AG08396 (cell line): ENCODE data around the gene TRAK1.
"Not testable (repeated sequence)": the region's sequence is repeated elsewhere in the genome, so short reads cannot be mapped to it uniquely, and the experiment has no call there.

Source experiments
- DNase-seq: peaks from one replicate; pipeline ENCODE4 v3.0.0; 2012; ENCODE audit warnings: low spot score, mixed read lengths

The TRAK1 gene

DNA sequence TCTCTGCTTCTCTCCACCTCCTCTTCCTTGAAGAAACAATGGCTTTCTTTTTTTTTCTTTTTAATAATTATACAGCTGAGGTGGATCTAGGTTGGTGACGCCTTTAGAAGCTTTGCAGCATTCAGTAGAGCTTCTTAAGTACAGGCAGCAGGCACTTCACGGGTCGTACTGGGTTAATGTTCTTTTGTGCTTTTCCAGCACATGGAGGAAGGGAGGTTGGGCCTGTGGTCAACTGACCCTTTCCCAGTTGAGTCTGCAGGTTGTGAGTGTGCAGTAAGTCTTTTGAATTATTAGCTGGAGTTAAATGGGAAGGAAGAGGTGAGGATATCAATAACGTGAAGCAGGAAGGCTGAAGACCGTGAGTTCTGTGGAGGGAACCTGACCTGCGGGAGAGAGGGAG, 7.0 kb downstream of the TRAK1 start:
- DNase-seq = no peak

DNA sequence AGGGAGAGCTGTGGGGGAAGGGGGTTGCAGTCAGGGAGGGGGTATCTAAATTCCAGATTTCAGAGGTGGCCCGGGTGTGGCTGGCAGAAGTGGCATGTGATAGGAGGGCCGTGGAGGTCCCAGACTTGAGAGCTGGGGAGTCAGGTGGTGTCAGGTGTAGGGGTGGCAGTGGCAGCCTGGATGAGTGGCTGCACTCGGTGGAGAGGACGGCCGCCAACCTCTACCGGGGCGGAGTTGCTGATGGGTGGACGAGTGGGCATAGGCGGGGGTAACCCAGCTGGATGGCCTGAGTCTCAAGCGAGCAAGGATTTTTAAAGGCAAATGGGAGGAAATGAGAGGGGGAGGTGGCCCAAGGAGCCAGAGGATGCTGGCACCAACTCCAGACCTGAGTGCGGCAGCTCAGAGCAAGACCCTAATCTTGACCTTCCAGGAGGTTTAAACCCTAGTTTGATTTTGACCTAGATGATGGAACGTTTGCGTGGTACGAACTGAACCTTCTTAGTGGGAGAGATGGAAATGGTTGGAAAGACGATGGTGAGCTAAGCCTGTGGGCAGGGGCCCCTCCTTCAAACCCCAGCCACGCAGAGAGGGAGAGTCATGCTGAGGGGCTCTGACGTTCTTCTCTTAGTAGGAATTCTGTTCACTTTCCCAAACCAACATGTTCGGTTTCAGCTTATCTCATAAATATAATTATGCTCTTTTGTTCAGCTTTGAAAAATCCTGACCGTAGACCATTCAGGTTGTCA, 8.0 kb downstream of the TRAK1 start:
- DNase-seq = no peak

DNA sequence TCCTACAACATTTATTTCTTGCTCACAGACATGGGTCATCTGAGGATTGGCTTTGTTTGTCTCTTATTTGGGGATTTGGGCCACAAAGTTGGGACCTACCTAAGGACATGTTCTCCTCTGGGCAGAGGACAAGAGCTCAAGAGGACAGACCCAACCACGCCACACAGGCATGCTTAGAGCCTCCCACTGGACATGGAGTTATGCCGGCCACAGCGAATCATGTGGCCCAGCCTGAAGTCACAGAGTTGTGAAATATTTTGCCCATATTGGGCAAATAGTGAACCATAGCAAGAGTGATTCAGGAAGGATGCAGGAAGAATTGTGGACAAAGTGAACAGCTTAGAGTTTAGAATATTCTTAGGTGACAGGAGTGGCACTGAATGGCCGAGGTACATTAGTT, 9.9 kb downstream of the TRAK1 start:
- peak; percentile 79 for DNase-seq

DNA sequence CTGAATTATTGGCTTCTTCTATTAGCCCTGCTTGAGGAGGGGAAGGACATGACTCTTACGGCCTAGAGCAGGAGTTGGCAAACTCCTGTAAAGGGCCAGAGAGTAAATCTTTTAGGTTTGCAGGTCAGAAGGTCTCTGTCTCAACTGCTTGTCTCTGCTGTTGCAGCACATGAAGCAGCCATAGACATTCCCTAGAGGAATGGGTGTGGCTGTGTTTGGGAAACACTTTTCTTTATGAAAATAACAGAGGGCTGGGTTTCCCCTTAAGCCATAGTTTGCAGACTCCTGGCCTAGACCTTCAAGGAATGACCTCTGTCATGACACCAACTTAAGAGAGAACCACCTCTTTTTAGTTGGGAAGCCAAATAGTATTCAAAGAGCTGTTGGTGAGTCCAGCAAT, 10.3 kb downstream of the TRAK1 start:
- DNase-seq = no peak

DNA sequence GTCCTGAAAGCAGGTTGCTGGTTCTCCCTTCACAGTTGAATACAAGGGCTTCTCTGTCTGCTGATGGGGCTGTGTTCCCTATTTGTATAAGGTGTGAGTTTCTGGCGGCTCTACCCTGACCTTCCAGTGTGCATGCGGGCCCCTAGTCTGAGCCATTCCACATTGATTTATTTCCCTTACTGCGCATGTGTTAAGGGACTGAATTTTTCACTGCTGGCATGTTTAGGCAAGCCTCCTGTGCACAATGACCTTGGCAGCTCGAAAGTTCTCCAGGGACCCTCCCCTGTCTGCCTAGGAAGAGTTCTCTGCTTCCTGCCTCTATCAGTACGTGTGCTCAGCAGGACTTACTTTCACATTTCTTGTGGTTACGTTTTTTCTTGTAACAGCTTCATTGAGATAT, 11.4 kb downstream of the TRAK1 start:
- no peak for DNase-seq

DNA sequence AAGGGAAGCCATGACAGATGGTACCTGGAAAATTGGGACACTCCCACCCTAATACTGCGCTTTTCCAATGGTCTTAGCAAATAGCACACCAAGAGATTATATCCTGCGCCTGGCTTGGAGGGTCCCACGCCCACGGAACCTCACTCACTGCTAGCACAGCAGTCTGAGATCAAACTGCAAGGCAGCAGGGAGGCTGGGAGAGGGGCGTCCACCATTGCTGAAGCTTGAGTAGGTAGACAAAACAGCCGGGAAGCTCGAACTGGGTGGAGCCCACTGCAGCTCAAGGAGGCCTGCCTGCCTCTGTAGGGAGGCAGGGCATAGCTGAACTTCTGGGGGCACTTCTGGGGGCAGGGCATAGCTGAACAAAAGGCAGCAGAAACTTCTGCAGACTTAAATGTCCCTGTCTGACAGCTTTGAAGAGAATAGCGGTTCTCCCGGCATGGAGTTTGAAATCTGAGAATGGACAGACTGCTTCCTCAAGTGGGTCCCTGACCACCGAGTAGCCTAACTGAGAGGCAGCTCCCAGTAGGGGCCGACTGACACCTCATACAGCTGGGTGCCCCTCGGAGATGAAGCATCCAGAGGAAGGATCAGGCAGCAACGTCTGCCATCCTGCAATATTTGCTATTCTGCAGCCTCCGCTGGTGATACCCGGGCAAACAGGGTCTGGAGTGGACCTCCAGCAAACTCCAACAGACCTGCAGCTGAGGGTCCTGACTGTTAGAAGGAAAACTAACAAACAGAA, 12.9 kb downstream of the TRAK1 start:
- DNase-seq = not testable (repeated sequence)

DNA sequence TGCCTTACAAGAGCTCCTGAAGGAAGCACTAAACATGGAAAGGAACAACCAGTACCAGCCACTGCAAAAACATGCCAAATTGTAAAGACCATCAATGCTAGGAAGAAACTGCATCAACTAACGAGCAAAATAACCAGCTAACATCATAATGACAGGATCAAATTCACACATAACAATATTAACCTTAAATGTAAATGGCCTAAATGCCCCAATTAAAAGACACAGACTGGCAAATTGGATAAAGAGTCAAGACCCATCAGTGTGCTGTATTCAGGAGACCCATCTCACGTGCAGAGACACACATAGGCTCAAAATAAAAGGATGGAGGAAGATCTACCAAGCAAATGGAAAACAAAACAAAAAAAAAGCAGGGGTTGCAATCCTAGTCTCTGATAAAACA, 14.8 kb downstream of the TRAK1 start:
- not testable (repeated sequence) for DNase-seq

DNA sequence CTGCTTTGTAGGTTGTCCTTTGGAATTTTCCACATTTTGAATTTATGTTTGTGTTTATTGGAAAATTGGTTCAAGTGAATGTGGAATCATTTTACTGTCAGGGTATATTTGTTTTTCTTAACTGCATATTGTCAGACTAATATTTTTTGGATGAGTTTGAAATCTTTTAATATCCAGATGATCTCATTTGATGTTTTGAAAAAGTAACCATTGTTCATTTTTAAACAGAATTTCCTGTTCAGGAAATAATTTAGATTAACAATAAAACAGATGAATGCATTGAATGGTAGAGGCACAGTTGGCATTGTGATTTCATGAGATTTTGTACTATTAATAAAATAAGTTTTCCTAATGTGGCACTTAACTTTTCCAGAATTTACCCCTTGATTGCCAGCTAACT, 15.5 kb downstream of the TRAK1 start:
- DNase-seq = no peak

DNA sequence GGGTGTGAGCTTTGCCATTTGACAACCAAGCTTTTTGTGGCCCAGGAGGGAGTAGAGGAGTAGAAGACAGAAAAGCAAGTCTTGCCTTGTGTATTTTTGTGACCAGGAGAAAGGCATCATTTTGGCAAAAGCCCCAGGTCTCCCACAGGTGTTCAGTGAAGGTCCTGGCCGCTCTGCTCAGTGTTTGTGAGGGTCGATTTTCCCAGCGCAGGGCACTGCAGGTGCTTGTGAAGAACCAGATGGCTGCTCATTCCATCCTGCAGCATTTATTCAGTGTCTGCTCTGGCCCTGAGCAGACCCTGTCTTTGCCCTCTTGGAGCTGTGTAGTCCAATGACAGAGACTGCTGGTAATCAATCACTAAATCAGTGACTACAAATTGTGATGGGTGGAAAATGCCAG, 19.5 kb downstream of the TRAK1 start:
- no peak for DNase-seq

DNA sequence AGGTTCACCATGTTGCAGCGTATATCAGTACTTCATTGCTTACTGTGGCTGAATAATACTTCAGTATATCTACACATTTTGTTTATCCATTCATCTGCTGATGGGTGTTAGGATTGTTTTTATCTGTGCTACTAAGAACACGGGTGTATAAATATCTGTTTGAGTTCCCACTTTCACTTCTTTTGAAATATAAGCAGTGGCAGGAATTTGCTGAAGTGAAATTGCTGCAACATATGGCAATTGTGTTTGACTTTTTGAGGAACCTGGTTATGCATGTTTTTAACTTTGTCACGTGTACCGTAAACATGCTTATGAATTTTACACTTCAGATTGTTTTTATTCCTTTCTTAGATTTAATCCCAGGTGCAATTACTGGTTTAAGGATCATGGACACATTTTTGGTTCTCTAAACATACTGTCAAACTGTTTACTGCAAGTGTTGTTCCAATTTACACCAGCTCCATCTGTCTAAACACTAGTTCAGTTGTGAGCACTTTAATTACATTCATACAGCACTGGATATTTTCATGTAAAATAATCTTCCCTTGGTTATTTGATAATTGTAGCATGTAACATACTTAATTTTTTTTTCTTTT, 23.1 kb downstream of the TRAK1 start:
- no peak for DNase-seq

DNA sequence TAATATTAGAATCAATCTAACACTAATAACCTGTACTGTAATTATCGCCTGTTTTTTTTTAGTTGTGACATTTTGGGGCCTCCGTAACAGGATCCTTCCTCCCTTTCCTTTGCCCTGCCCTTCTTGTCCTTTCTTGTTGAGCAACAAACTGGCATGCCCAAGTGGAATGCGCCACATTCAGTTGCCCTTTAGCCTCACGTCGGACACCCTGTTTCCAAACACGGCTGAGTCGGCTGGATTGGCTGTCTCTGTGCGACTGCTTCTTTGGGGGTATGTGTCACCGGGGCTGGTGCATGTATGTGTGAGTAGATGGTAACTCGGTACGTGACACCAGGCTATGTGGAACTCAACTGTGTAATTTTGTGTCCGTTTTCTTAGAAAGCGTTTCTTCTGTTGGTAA, 24.1 kb downstream of the TRAK1 start:
- DNase-seq = no peak

DNA sequence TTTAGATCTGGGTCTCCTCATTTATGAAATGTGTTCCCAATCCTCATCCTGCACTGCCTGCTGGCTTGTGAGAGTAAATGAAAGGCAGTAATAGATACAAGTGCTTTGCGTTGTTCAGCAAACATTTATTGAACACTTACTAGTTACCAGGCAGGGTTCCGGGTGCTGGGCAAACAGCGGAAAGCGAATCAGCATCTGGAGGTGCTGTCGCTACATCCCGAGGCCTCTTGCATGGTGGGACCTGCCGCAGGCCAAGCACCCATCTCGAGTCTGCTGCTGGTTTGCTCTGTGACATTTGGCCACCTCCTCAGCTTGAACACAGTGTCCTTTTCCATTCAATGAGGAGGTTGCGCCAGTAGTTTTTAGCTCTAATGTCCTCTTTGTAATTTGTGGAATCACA, 24.8 kb downstream of the TRAK1 start:
- DNase-seq = no peak

DNA sequence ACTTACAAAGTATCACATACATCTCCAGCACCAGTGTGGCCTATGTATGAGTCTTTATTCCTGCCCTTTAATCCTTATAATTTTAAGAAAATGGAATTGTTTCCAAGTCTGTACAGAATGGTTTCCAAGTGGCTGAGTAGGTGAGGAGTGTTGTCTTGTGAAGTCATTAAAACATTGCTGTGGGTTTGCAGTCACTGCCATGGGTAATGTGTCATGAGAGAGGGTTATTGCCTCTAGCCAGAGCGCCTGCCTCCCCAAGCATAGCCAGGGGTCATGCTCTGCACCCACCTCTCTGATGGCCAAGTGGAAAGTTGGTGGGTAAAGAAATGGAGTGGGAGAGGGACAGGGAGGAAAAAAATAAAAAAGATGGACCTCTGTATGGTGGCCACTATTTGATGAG, 25.3 kb downstream of the TRAK1 start:
- no peak for DNase-seq

DNA sequence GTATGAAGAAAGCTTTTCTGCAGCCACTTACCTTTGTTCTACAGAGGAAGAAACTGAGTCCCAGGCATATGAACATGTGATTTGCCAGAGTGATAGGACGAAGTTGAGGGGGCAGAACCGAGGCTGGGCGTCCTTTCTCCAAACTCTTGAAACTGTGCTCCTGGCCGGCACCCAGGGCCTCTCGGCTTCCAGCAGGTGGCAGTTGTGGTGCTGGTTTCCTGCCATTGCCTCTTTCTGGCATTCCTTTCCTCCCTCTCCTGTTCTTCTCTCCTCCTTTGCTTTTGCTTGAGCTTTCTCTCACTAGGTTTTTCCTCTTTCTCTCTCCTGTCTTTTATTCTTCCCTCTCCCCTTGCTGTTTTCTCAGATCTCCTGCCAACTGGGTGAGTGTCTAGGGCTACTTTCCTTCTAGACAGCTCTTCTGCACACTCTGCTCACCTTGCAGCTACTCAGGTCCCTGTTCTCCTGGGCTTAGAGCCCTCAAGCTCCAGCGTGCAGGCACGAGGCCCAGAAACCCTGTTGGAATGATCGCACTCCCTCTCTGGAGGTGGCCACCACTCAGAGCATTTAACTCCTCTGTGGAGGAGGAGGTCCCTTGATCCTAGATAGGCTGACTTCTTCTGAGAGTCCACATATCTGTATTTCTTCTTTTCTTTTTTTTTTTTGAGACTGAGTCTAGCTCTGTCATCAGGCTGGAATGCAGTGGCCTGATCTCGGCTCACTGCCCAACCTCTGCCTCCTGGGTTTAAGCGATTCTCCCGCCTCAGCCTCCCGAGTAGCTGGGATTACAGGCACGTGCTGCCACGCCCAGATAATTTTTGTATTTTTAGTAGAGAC, 26.2 kb downstream of the TRAK1 start:
- DNase-seq = peak; percentile 36

DNA sequence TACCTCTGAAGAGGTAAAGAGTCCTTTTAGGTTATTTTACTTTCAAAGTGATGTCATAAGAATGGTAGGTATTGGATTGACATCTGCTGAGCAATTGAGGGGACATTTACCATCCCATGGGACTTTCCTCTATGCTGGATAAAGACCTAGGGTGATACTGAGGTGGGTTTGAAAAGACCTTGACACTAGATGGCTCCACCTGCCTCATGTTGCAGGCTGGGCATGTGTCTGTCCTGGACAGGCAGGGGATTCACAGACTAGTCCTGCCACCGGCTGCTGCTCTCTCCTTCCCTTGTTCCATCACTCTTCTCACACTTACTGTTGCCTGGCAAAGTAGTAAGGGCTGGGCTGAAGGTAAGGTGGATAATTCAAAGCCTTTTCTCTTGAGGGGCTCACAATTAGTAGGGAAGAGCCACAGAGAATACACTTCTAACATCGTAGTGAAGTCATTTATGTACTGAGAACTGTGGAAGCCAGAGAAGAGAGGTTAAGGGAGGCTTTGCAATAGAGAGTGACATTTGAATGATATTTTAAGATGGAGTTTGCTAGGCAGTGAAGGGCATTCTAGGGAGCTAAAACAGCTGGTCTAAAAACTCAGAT, 27.7 kb downstream of the TRAK1 start:
- no peak for DNase-seq

DNA sequence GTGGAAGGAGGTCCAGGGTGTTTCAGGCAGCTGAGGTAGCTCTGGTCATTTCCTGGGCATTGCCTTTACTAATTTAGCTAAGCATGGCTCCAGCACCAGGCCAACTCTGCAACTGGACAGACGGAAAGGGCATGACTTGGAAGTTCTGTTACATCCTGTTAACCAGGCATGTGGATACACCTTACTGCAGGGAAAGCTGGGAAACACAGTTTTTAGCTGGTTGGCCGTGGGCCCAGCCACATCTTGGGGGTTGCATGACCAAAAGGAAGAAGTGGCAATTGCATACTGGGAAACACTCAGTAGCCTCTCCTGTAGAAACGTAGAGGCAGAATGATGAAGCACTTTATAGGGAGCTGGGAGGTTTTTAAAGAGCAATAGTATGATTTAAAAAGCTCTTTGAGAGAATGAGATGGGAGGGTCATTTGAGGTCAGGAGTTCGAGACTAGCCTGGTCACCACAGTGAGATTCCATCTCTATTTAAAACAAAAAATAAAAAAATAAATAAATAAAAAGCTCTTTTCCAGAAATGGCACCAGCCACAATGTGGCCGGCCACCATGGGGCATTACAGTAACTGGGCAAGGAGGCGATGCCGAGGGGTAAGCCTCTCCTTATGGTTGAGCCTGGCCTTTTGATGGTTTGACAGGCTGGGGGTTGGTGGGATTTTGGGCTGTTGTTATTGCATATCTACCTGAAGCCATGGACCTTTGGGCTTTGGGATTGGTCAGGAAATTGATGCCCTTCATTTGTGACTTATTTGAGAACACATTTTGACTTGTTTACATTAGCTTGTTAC, 28.6 kb downstream of the TRAK1 start:
- no peak for DNase-seq

DNA sequence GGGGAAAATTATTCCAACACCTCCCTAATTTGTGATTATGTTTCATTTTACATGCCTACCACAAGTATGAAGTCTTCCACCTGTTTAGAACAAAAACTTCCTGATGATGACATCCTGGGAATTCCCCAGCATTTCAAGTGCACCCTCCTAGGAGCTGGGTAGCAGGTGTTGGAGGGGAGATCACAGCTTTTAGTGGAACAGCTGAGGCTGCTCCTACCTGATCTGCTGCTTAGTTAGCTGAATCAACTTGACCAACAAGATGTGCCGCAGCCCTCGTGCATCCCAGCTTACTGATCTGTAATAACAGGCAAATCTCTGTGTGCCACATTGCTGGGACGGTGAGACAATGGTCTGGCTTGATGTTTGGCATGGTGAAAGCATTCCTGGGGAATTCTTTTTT, 29.7 kb downstream of the TRAK1 start:
- no peak for DNase-seq

DNA sequence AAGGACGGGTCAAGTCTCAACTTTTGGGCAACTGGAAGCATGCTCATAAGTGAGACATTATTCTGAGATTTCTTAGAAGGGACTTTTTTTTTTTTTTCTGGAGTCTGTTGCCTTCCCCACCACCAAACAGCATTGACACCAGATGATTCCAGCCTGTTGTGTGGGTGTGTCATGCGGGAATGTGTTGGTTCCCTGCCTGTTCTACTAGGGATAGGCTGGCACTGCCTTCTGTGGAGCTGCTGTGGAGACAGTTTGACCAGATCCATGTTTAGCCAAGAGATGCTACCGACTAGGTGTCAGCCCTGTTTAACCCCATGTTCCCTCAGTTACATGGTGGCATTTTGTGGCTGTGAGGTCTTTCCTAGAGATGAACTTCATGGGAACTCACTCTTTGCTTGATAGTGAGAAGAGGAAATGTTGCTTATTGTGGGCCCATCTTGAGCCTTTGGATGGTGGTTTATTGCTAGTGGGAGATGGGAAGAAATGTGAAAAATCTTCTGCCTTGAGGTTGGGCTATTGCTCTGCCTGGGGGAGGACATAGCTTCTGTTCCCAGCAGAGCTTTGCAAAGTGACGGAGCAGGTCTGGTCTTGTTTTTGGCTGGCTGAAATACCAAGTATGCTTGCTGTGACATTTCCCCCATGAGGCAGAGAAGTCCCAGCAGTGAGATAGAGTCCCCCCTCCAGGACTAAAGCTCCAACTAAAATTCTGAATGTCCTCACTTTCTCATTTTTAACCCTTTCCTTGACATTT, 31.3 kb downstream of the TRAK1 start:
- DNase-seq = peak; percentile 26

DNA sequence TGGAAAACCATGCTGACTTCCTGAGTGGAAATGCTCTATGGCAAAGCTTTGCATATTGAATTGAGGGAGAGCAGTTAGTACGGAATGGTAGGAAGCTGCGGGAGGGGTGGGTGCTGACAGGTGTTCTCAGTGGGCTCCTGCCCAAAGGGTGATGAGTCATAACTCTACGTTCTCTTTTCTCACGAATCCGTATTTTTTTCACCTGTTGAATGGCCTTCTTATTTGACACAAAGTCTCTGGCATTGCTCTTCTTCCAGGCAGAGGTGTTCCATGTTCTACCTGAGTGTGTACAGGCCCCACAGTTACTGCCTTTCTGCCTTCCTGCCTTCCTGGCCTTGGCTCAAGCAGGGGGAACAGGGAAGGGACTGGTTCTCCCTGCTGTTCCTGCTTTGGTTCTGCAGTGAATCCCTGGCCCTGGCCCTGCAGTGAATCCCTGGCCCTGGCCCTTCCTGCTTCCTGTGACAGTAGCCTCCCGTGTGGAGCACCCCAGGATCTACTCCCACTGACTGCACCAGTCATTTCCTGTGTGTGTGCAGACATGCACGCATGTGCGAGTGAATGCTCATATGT, 31.9 kb downstream of the TRAK1 start:
- DNase-seq = no peak
